ENCODE results near the gene NOX5.
"Not testable (repeated sequence)": the region's sequence is repeated elsewhere in the genome, so short reads cannot be mapped to it uniquely, and the experiment has no call there.

The NOX5 gene, protein sequence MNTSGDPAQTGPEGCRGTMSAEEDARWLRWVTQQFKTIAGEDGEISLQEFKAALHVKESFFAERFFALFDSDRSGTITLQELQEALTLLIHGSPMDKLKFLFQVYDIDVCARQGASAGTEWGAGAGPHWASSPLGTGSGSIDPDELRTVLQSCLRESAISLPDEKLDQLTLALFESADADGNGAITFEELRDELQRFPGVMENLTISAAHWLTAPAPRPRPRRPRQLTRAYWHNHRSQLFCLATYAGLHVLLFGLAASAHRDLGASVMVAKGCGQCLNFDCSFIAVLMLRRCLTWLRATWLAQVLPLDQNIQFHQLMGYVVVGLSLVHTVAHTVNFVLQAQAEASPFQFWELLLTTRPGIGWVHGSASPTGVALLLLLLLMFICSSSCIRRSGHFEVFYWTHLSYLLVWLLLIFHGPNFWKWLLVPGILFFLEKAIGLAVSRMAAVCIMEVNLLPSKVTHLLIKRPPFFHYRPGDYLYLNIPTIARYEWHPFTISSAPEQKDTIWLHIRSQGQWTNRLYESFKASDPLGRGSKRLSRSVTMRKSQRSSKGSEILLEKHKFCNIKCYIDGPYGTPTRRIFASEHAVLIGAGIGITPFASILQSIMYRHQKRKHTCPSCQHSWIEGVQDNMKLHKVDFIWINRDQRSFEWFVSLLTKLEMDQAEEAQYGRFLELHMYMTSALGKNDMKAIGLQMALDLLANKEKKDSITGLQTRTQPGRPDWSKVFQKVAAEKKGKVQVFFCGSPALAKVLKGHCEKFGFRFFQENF

DNA sequence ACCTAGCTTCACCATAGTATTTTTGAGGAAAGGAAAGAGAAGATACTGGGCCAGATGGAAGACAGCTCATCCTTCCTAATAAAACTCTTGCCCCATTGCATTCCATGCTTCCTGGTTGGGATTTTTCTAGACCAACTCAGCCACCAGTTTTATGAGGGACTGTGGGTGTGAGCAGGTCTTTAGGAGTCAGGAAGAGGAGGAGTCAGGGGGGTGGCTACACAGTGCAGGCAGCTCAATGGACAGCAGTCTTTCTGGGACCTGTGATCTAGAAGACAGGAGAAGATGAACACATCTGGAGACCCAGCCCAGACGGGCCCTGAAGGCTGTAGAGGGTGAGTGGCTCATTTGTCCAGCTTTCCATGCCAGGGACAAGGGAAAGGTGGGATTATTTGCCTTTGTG is at the start of gene NOX5:
TSS of gene NOX5 (plus strand) at position 242 of the 400 bp plus-strand sequence. CDS start at position 283, 41 bp downstream.
- Mint-ChIP-seq H3K9me3 (peaks cover 8% of the 10 kb centered on the region), H3K27ac (peak within 1 kb of the TSS; percentile 21), H3K4me3 (no peak within 1 kb of the TSS), H3K36me3 (ENCODE audit: low read depth) (no peaks in the 10 kb centered on the region), H3K4me1 (peaks cover 14% of the 10 kb centered on the region), H3K27me3 (ENCODE audit: low read depth, poor library complexity) (peaks cover 7% of the 10 kb centered on the region)
- DNase-seq: no peak
- TF ChIP-seq, protein P1, sequence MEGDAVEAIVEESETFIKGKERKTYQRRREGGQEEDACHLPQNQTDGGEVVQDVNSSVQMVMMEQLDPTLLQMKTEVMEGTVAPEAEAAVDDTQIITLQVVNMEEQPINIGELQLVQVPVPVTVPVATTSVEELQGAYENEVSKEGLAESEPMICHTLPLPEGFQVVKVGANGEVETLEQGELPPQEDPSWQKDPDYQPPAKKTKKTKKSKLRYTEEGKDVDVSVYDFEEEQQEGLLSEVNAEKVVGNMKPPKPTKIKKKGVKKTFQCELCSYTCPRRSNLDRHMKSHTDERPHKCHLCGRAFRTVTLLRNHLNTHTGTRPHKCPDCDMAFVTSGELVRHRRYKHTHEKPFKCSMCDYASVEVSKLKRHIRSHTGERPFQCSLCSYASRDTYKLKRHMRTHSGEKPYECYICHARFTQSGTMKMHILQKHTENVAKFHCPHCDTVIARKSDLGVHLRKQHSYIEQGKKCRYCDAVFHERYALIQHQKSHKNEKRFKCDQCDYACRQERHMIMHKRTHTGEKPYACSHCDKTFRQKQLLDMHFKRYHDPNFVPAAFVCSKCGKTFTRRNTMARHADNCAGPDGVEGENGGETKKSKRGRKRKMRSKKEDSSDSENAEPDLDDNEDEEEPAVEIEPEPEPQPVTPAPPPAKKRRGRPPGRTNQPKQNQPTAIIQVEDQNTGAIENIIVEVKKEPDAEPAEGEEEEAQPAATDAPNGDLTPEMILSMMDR (IDR thresholded peaks at IDR 0.05): no peak

DNA sequence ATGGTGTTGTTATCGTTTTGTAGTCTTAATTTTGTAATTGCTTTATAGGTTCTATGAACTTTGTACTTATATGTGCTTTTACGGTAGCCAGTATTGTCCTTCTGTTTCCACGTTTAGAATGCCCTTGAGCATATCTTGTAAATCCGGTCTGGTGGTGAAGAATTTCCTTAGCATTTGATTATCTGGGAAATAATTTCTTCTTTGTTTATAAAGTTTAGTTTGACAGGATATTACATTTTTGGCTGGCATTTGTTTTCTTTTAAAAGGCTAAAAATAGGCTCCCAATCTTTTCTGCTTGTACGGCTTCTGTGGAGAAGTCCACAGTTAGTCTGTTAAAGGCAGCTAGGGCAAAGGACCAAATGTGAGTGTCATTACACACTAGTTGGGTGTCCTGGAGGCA is 47.5 kb upstream of the NOX5 start:
- H3K4me1 Mint-ChIP-seq: no peaks in the 10 kb centered on the region
- no peak for DNase-seq
- no peak overlapping the region for H3K4me3 Mint-ChIP-seq
- TF ChIP-seq, protein P1 (IDR thresholded peaks at IDR 0.05): no peak
- peaks cover 10% of the 10 kb centered on the region for H3K27me3 Mint-ChIP-seq (ENCODE audit: low read depth, poor library complexity)
- H3K27ac Mint-ChIP-seq: no peak overlapping the region
- peaks cover 13% of the 10 kb centered on the region for H3K36me3 Mint-ChIP-seq (ENCODE audit: low read depth)
- H3K9me3 Mint-ChIP-seq: peaks cover 68% of the 10 kb centered on the region

DNA sequence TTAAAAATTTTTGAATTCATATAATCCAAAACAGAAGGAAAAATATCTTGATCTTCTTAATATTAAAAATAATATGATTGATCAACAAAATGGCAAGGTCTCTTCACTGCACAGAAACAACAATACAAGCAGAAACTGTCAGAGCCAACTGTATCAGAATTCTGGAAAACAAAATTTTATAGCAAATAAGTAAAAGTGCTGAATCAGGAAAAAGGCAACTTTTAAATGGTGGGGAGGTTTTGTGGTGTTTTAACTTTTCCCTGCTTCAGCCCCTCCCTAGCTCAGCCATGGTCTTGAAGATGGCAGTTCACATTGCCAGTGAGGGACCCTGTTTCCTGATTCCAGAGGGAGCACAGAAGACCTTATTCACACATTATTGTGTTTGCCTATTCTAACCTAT is 46.5 kb upstream of the NOX5 start:
- H3K27ac Mint-ChIP-seq: no peak overlapping the region
- H3K4me1 Mint-ChIP-seq: no peaks in the 10 kb centered on the region
- H3K36me3 Mint-ChIP-seq (ENCODE audit: low read depth): peaks cover 13% of the 10 kb centered on the region
- H3K4me3 Mint-ChIP-seq: no peak overlapping the region
- peaks cover 60% of the 10 kb centered on the region for H3K9me3 Mint-ChIP-seq
- DNase-seq: no peak
- TF ChIP-seq, protein P1 (IDR thresholded peaks at IDR 0.05): no peak
- H3K27me3 Mint-ChIP-seq (ENCODE audit: low read depth, poor library complexity): peaks cover 10% of the 10 kb centered on the region

DNA sequence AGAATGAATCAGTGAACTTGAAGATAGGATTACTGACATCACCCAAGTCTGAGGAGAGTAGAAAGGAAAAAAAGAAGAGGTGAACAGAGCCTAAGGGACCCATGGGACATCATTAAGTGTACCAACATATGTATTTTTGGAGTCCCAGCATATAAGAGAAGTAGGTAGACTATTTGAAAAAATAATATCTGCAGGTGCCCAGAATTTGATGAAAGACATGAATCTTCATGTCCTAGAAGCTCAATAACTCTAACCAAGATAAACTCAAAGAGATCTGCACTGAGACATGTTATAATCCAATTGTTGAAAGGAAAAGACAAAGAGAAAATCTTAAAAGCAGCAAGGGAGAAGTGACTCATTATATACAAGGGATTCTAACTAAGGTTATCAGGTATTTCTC is 45.2 kb upstream of the NOX5 start:
- no peaks in the 10 kb centered on the region for H3K4me1 Mint-ChIP-seq
- H3K27me3 Mint-ChIP-seq (ENCODE audit: low read depth, poor library complexity): peaks cover 5% of the 10 kb centered on the region
- no peak overlapping the region for H3K27ac Mint-ChIP-seq
- no peak for DNase-seq
- no peak overlapping the region for H3K4me3 Mint-ChIP-seq
- peaks cover 51% of the 10 kb centered on the region for H3K9me3 Mint-ChIP-seq
- H3K36me3 Mint-ChIP-seq (ENCODE audit: low read depth): peaks cover 8% of the 10 kb centered on the region
- TF ChIP-seq, protein P1 (IDR thresholded peaks at IDR 0.05): no peak

DNA sequence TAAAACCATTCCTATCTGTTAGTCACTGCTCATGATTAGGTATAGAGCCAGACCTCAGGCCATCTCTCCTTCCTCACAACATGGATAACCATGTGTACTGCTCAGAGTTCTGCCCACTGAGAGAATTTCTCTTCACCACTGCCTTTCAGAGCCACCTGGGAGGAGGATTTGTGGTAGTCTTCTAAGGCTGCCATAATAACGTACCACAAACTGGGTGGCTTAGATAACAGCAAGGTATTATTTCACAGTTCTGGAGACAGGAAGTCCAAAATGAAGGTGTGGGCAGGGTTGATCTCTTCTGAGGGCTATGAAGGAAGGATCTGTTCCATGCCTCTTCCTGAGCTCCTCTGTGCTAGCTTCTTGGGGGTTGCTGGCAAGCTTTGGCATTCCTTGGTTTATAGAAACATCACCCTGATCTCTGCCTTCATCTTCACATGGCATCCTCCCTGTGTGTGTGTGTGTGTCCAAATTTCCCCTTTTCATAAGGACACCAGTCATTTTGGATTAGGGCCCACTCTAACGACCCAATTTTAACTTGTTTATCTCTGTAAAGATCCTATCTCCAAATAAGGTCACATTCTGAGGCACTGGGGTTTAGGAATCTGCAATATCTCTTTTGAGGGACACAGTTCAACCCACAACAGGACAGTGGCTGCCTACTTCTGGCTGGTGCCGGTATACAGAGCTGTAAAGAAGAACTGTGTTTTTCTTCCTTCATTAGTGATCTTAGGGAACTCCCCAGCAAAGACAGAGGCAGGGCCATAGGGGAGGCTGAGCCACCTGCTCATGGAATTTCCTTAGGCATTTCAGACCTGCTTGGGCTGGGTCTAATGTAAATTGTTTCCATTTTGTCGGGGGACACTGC is 42.1 kb upstream of the NOX5 start:
- DNase-seq: no peak
- Mint-ChIP-seq H3K27ac (no peak overlapping the region), H3K4me3 (no peak overlapping the region), H3K4me1 (no peaks in the 10 kb centered on the region), H3K27me3 (ENCODE audit: low read depth, poor library complexity) (peaks cover 5% of the 10 kb centered on the region), H3K36me3 (ENCODE audit: low read depth) (no peaks in the 10 kb centered on the region), H3K9me3 (peaks cover 44% of the 10 kb centered on the region)
- TF ChIP-seq, protein P1 (IDR thresholded peaks at IDR 0.05): no peak

DNA sequence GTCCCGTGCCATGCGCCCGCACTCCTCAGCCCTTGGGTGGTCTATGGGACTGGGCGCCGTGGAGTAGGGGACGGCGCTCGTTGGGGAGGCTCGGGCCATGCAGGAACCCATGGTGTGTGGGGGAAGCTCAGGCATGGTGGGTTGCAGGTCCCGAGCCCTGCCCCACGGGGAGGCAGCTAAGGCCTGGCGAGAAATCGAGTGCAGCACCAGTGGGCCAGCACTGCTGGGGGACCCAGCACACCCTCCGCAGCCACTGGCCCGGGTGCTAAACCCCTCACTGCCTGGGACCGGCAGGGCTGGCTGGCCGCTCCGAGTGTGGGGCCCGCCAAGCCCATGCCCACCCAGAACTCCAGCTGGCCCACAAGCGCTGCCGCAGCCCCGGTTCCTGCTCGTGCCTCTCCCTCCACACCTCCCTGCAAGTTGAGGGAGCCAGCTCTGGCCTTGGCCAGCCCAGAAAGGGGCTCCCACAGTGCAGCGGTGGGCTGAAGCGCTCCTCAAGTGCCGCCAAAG is 38.8 kb upstream of the NOX5 start:
- H3K27me3 Mint-ChIP-seq (ENCODE audit: low read depth, poor library complexity); H3K4me3 Mint-ChIP-seq; DNase-seq; H3K4me1 Mint-ChIP-seq; H3K27ac Mint-ChIP-seq; H3K36me3 Mint-ChIP-seq (ENCODE audit: low read depth): not testable (repeated sequence)
- peaks cover 34% of the 10 kb centered on the region for H3K9me3 Mint-ChIP-seq

DNA sequence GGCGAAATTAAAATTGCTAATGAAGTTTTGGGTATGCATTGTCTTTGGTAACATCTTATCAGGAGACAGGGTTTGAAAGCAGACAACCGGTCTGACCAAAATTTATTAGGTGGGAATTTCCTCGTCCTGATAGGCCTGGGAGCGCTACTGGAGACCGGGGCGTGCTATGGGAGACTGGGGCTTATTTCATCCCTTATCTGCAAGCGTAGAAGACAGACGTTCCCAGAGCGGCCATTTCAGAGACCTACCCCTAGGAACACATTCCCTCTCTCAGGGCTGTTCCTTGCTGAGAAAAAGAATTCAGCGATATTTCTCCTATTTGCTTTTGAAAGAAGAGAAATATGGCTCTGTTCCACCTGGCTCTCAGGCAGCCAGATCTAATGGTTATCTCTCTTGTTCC is 37.1 kb upstream of the NOX5 start:
- not testable (repeated sequence) for H3K27ac Mint-ChIP-seq; DNase-seq; H3K4me1 Mint-ChIP-seq; H3K36me3 Mint-ChIP-seq (ENCODE audit: low read depth); H3K27me3 Mint-ChIP-seq (ENCODE audit: low read depth, poor library complexity); H3K4me3 Mint-ChIP-seq
- H3K9me3 Mint-ChIP-seq: peaks cover 34% of the 10 kb centered on the region

Measured in nephron progenitor cell (in vitro differentiated cells).